H1 (cell line): ENCODE measurements around the gene TEX14. TPM values are rescaled to one million over a fixed set of nuclear protein-coding genes. Genes with fewer than 3 reads are reported as not detected.

Experiments
- CTCF ChIA-PET: fragments of 300-600 bp; sonication (Branson Sonifier 250); formaldehyde crosslinking; loops from one replicate; lab custom pipeline; 2021; ENCODE audit not compliant: partially characterized antibody; lab: Charles Lee
- POLR2A ChIA-PET: fragments of 300-600 bp; sonication (Branson Sonifier 250); formaldehyde crosslinking; loops from one replicate; lab custom pipeline; 2021; ENCODE audit warnings: inconsistent platforms; ENCODE audit not compliant: partially characterized antibody; lab: Charles Lee
- DNase-seq, 2 experiments: peaks; one replicate each; pipeline versions ENCODE4 v3.0.0 to v3.0.0-alpha.2; 2010 to 2022; ENCODE audit warnings: low spot score in 2 of 2, low read depth in 1 of 2, mixed read lengths in 1 of 2
- FAIRE-seq: peaks from 2 replicates; lab custom pipeline; 2011; peaks lifted over from hg19 to GRCh38; lab: Jason Lieb, UNC
- H2AFZ ChIP-seq: 2 replicates; pipeline ENCODE4 v1.8.1; 2012; ENCODE audit warnings: low read length, inconsistent platforms
- H2AK5ac ChIP-seq: 2 replicates; pipeline ENCODE4 v1.6.1; 2013; ENCODE audit warnings: low read depth, low read length
- H2BK120ac ChIP-seq: replicated peaks from 2 replicates; pipeline ENCODE3; 2013; ENCODE audit warnings: low read depth, low read length, inconsistent platforms
- H2BK12ac ChIP-seq: 2 replicates; pipeline ENCODE4 v1.6.1; 2013; ENCODE audit warnings: low read depth, low read length
- H2BK15ac ChIP-seq: 2 replicates; pipeline ENCODE4 v1.6.1; 2013; ENCODE audit warnings: low read length
- H2BK20ac ChIP-seq: 2 replicates; pipeline ENCODE4 v1.6.1; 2013; ENCODE audit warnings: low read length
- H2BK5ac ChIP-seq: 2 replicates; pipeline ENCODE4 v1.6.1; 2013; ENCODE audit warnings: low read depth, low read length
- H3K14ac ChIP-seq: 2 replicates; pipeline ENCODE4 v1.6.1; 2013; ENCODE audit warnings: inconsistent platforms; ENCODE audit not compliant: insufficient read length
- H3K18ac ChIP-seq: 2 replicates; pipeline ENCODE4 v1.6.1; 2013; ENCODE audit warnings: low read length; ENCODE audit errors: extremely low read depth
- H3K23ac ChIP-seq: 2 replicates; pipeline ENCODE4 v1.6.1; 2013; ENCODE audit warnings: inconsistent platforms; ENCODE audit not compliant: insufficient read length
- H3K23me2 ChIP-seq: 2 replicates; pipeline ENCODE4 v1.6.1; 2013; ENCODE audit warnings: low read depth, low read length
- H3K27ac ChIP-seq: 2 replicates; pipeline ENCODE4 v1.6.1; 2011; ENCODE audit warnings: low read depth, low read length, inconsistent platforms
- H3K27me3 ChIP-seq, 4 experiments: replicated peaks in 1 of 4; 1 replicate in 1 of 4; 2 replicates in 3 of 4; pipeline versions ENCODE4 v1.6.1 to v1.8.1; 2011 to 2013; ENCODE audit warnings: low read length in 3 of 4, mild to moderate bottlenecking in 3 of 4, inconsistent platforms in 2 of 4, mixed read lengths in 2 of 4, moderate library complexity in 1 of 4; ENCODE audit not compliant: control insufficient read depth in 3 of 4, insufficient read depth in 3 of 4; ENCODE audit errors: extremely low read depth in 1 of 4
- H3K36me3 ChIP-seq, 4 experiments: 2 replicates each; pipeline versions ENCODE4 v1.6.1 to v1.8.1; 2011 to 2013; ENCODE audit warnings: mild to moderate bottlenecking in 4 of 4, low read length in 3 of 4, moderate library complexity in 2 of 4, control low read depth in 1 of 4, inconsistent platforms in 1 of 4; ENCODE audit not compliant: insufficient read depth in 4 of 4, control insufficient read depth in 2 of 4
- H3K4ac ChIP-seq: replicated peaks from 2 replicates; pipeline ENCODE3; 2013; ENCODE audit warnings: low read length, low read depth, mixed read lengths, inconsistent platforms; ENCODE audit not compliant: insufficient read length
- H3K4me1 ChIP-seq, 4 experiments: replicated peaks in 1 of 4; 1 replicate in 1 of 4; 2 replicates in 3 of 4; pipeline versions ENCODE4 v1.6.1 to v1.8.1; 2011 to 2013; ENCODE audit warnings: low read length in 3 of 4, inconsistent platforms in 2 of 4, mixed read lengths in 1 of 4; ENCODE audit not compliant: insufficient read depth in 4 of 4, control insufficient read depth in 3 of 4
- H3K4me2 ChIP-seq, 2 experiments: 2 replicates each; pipeline versions ENCODE4 v1.6.1 to v1.8.1; 2011 to 2013; ENCODE audit warnings: low read depth in 2 of 2, low read length in 2 of 2, control low read depth in 1 of 2, inconsistent platforms in 1 of 2, mild to moderate bottlenecking in 1 of 2; ENCODE audit not compliant: insufficient read depth in 1 of 2
- H3K4me3 ChIP-seq, 4 experiments: fragments of 200-600, 300-600 bp in 1 of 4; sonication (generic), shearing (Covaris generic), sonication (Bioruptor Twin) in 1 of 4; 2 replicates each; pipeline versions ENCODE4 v1.5.1 to v1.8.1; 2011 to 2016; ENCODE audit warnings: low read length in 4 of 4, low read depth in 3 of 4, control low read depth in 2 of 4, inconsistent platforms in 2 of 4, mild to moderate bottlenecking in 2 of 4, mixed read lengths in 1 of 4, moderate library complexity in 1 of 4; ENCODE audit not compliant: insufficient read depth in 2 of 4; ENCODE audit errors: extremely low read depth in 1 of 4
- H3K56ac ChIP-seq: replicated peaks from 2 replicates; pipeline ENCODE3; 2013; ENCODE audit warnings: low read depth, mild to moderate bottlenecking, mixed read lengths, low read length, inconsistent platforms; ENCODE audit not compliant: insufficient read length
- H3K79me1 ChIP-seq: 2 replicates; pipeline ENCODE4 v1.6.1; 2013; ENCODE audit warnings: low read depth, low read length, control low read depth
- H3K79me2 ChIP-seq, 2 experiments: 2 replicates each; pipeline versions ENCODE4 v1.6.1 to v1.8.1; 2012 to 2013; ENCODE audit warnings: low read length in 2 of 2, mild to moderate bottlenecking in 2 of 2, inconsistent platforms in 1 of 2; ENCODE audit not compliant: insufficient read depth in 2 of 2, control insufficient read depth in 1 of 2
- H3K9ac ChIP-seq, 4 experiments: replicated peaks in 1 of 4; 1 replicate in 1 of 4; 2 replicates in 3 of 4; pipeline versions ENCODE4 v1.6.1 to v1.8.1; 2011 to 2013; ENCODE audit warnings: low read depth in 3 of 4, low read length in 3 of 4, control low read depth in 2 of 4, mild to moderate bottlenecking in 2 of 4, moderate library complexity in 2 of 4, inconsistent platforms in 1 of 4; ENCODE audit errors: extremely low read depth in 1 of 4
- H3K9me3 ChIP-seq, 2 experiments: 2 replicates each; pipeline versions ENCODE4 v1.6.1 to v1.8.1; 2012 to 2013; ENCODE audit warnings: mild to moderate bottlenecking in 2 of 2, moderate library complexity in 2 of 2, control low read depth in 1 of 2, inconsistent platforms in 1 of 2, low read depth in 1 of 2, low read length in 1 of 2, mixed read lengths in 1 of 2; ENCODE audit not compliant: insufficient read depth in 2 of 2
- H4K20me1 ChIP-seq, 2 experiments: replicated peaks in 1 of 2; 2 replicates each; pipeline versions ENCODE3 to v1.8.1; 2011 to 2013; ENCODE audit warnings: inconsistent platforms in 2 of 2, low read length in 2 of 2, mild to moderate bottlenecking in 1 of 2; ENCODE audit not compliant: insufficient read depth in 2 of 2, control insufficient read depth in 1 of 2
- H4K5ac ChIP-seq: 2 replicates; pipeline ENCODE4 v1.6.1; 2013; ENCODE audit warnings: low read length, low read depth, mixed read lengths, inconsistent platforms; ENCODE audit not compliant: insufficient read length
- H4K8ac ChIP-seq: 2 replicates; pipeline ENCODE4 v1.8.0; 2013; ENCODE audit warnings: mild to moderate bottlenecking, moderate library complexity, low read length, inconsistent platforms; ENCODE audit not compliant: insufficient read depth; ENCODE audit errors: extremely low read depth
- H4K91ac ChIP-seq: replicated peaks from 2 replicates; pipeline ENCODE3; 2013; ENCODE audit warnings: low read length, mixed read lengths, inconsistent platforms; ENCODE audit not compliant: insufficient read length
- ASH2L ChIP-seq: fragments of 200-600, 300-600 bp; sonication (generic); IDR thresholded peaks from one replicate; pipeline ENCODE4 v1.7.1; 2017; ENCODE audit warnings: low read length
- BACH1 ChIP-seq: IDR thresholded peaks from 2 replicates; pipeline ENCODE4 v1.6.1; 2012; ENCODE audit warnings: low read length, improper control_type of control experiment
- MAFK ChIP-seq: IDR thresholded peaks from 2 replicates; pipeline ENCODE4 v1.6.1; 2012; ENCODE audit warnings: low read depth, mild to moderate bottlenecking, improper control_type of control experiment, low read length
- NANOG ChIP-seq: IDR thresholded peaks from 2 replicates; pipeline ENCODE4 v1.6.1; 2011; ENCODE audit warnings: low read length, low read depth, mild to moderate bottlenecking, inconsistent platforms; ENCODE audit not compliant: insufficient read depth, poor library complexity, severe bottlenecking
- POLR2A ChIP-seq, 2 experiments: IDR thresholded peaks; 1 replicate in 1 of 2; 2 replicates in 1 of 2; pipeline ENCODE4 v1.6.1; 2011; ENCODE audit warnings: low read depth in 2 of 2, low read length in 2 of 2, mild to moderate bottlenecking in 2 of 2; ENCODE audit errors: control extremely low read depth in 1 of 2
- POLR2AphosphoS5 ChIP-seq: IDR thresholded peaks from 2 replicates; pipeline ENCODE4 v1.6.1; 2011; ENCODE audit warnings: low read depth, low read length
- SAP30 ChIP-seq: fragments of 300-600 bp; sonication (generic); IDR thresholded peaks from 2 replicates; pipeline ENCODE4 v1.7.1; 2012; ENCODE audit warnings: low read length, moderate library complexity, mild to moderate bottlenecking, inconsistent platforms; ENCODE audit not compliant: insufficient read depth, insufficient replicate concordance
- SIRT6 ChIP-seq: IDR thresholded peaks from one replicate; pipeline ENCODE4 v1.7.1; 2012; ENCODE audit warnings: low read length, inconsistent platforms
- TCF12 ChIP-seq: IDR thresholded peaks from 2 replicates; pipeline ENCODE4 v1.6.1; 2011; ENCODE audit warnings: low read depth, mild to moderate bottlenecking, low read length
- WGBS, 2 experiments: shearing (Covaris generic) in 1 of 2; methylation state at CpG; one replicate each; pipeline versions ENCODE4 v1.1.6 to v1.1.7; 2013 to 2015; ENCODE audit warnings: low lambda C conversion rate in 2 of 2, mixed read lengths in 2 of 2, inconsistent platforms in 1 of 2, low coverage in 1 of 2, missing lambda C conversion rate in 1 of 2; ENCODE audit not compliant: insufficient replicate concordance in 2 of 2, insufficient coverage in 1 of 2, insufficient read length in 1 of 2; ENCODE audit errors: extremely low coverage in 1 of 2, missing lambda C conversion rate in 1 of 2; 5-methylcytosine and 5-hydroxymethylcytosine counted together
- polyA plus RNA-seq, 7 experiments: library from polyadenylated mRNA; depleted of rRNA in 3 of 7; stranded (reverse) in 5 of 7; unstranded in 2 of 7; fragments of >200 nt in 5 of 7; fragments of 200-250 nt in 2 of 7; gene quantifications; 1 replicate in 5 of 7; 2 replicates in 1 of 7; 4 replicates in 1 of 7; pipeline versions ENCODE4 v1.2.1 to v1.2.3, GENCODE V29; 2011 to 2013; ENCODE audit warnings: missing spikeins in 2 of 7, mixed read lengths in 2 of 7
- total RNA-seq: library from RNA; stranded (reverse); fragmentation: NEBNext Ultra II Directional; extraction: Animal tissue kit (Norgen Biotek cat#: 25700); gene quantifications from 2 replicates; pipeline ENCODE4 v1.2.1, GENCODE V29; 2021
- TF ChIP-seq, protein P1 (sequence below): IDR thresholded peaks from 2 replicates; pipeline ENCODE4 v1.6.1; 2012; ENCODE audit warnings: low read length, inconsistent platforms
- TF ChIP-seq, protein P2 (sequence below): IDR thresholded peaks from 2 replicates; pipeline ENCODE4 v1.6.1; 2012; ENCODE audit warnings: inconsistent platforms

Gene TEX14
- total and polyA plus RNA-seq, 2 of the 8 experiments (the other 6 are each of a cell fraction or from before 2014, with no cell fraction given): 0.83 to 2.5 TPM

DNA sequence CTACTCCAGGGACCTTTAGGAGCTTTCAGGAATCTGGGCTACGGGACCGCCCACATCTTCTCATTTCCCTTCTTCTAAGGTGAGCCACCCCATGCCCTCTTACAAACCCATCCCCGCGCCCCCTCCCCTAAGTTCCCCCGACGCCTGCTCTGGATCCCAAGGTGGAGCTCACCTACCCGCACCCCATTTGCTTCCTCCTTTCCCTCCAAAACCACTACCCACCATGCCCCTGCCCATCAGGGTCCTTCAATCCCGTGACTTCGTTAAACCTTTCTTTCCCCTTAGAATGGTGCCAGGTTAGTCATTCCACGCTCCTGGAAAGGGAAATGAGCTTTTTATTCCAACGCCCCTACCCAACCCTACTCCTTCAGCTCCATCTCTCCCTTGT lies 177.1 kb downstream of the TEX14 start:
- no peak overlapping the region for H2AFZ ChIP-seq
- H3K79me2 ChIP-seq: peaks cover 0 to 26% of the 10 kb centered on the region in 2 experiments; a peak in 2 of 4 replicates
- no peak overlapping the region for H2BK20ac ChIP-seq
- no peak for DNase-seq
- H2BK12ac ChIP-seq: 0 out of 2 replicates have a peak overlapping the region, but pooled peaks have one; percentile 68
- H3K18ac ChIP-seq: peak overlapping the region; percentile 90
- H3K56ac ChIP-seq: no peak overlapping the region
- H2BK120ac ChIP-seq: no peak overlapping the region
- H3K27ac ChIP-seq: no peak overlapping the region; the same call in 1 of the 2 replicates
- peak overlapping the region; percentile 32 for H4K5ac ChIP-seq
- H3K9me3 ChIP-seq: no peaks in the 10 kb centered on the region
- peaks cover 0 to 18% (median 5%) of the 10 kb centered on the region in 4 experiments; a peak in 5 of 7 replicates for H3K4me1 ChIP-seq
- peak overlapping the region; percentile 52 to 69 for H3K4me2 ChIP-seq
- FAIRE-seq: no peak
- POLR2A ChIA-PET: interaction anchor here (0.5 to 2.9 kb wide), 25 partner anchors 9 to 1178 kb away, joined by 3 to 25 read pairs (median 4); partner anchors contain the start of genes HSF5, MKS1 and SUPT4H1
- peaks cover 2% of the 10 kb centered on the region in 2 experiments for H4K20me1 ChIP-seq
- H3K4me3 ChIP-seq: peak overlapping the region; percentile 29 to 88 (median 66)
- no peak overlapping the region for H2BK15ac ChIP-seq
- no peak overlapping the region for H4K8ac ChIP-seq
- peaks cover 15% of the 10 kb centered on the region for H3K23me2 ChIP-seq
- H3K27me3 ChIP-seq: no peaks in the 10 kb centered on the region
- CTCF ChIA-PET: interaction anchor here (0.6 to 1.1 kb wide), 3 partner anchors 56 to 315 kb away, joined by 3 to 4 read pairs (median 3); no protein-coding TSS in a partner anchor
- peak overlapping the region in 2 of 4 experiments; percentile 0 to 58; a peak in 1 of 7 replicates for H3K9ac ChIP-seq
- H3K36me3 ChIP-seq: peaks cover 14 to 27% (median 22%) of the 10 kb centered on the region in 4 experiments; a peak in 7 of 8 replicates
- H3K79me1 ChIP-seq: peaks cover 4% of the 10 kb centered on the region
- H2AK5ac ChIP-seq: no peak overlapping the region
- peak overlapping the region; percentile 8 for H4K91ac ChIP-seq
- H3K14ac ChIP-seq: no peak overlapping the region
- H3K4ac ChIP-seq: no peak overlapping the region
- 15% methylated on average over 8 of the region's 11 CpGs; no CpG with 5 or more reads in 1 of the 2 experiments for WGBS, 2 experiments
- no peak overlapping the region for H3K23ac ChIP-seq
- peak overlapping the region; percentile 88; the same call in 1 of the 2 replicates for H2BK5ac ChIP-seq
- TF ChIP-seq SIRT6: no peak
- TF ChIP-seq NANOG: no peak
- TF ChIP-seq, protein P1, sequence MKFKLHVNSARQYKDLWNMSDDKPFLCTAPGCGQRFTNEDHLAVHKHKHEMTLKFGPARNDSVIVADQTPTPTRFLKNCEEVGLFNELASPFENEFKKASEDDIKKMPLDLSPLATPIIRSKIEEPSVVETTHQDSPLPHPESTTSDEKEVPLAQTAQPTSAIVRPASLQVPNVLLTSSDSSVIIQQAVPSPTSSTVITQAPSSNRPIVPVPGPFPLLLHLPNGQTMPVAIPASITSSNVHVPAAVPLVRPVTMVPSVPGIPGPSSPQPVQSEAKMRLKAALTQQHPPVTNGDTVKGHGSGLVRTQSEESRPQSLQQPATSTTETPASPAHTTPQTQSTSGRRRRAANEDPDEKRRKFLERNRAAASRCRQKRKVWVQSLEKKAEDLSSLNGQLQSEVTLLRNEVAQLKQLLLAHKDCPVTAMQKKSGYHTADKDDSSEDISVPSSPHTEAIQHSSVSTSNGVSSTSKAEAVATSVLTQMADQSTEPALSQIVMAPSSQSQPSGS: no peak
- peak; percentile 2 for TF ChIP-seq ASH2L
- TF ChIP-seq MAFK: no peak
- TF ChIP-seq POLR2A (IDR thresholded peaks at IDR 0.05; ENCODE audit: control extremely low read depth in 1 of 2, low read depth in 2 of 2, low read length in 2 of 2): no peak
- TF ChIP-seq, protein P2, sequence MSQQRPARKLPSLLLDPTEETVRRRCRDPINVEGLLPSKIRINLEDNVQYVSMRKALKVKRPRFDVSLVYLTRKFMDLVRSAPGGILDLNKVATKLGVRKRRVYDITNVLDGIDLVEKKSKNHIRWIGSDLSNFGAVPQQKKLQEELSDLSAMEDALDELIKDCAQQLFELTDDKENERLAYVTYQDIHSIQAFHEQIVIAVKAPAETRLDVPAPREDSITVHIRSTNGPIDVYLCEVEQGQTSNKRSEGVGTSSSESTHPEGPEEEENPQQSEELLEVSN: peak; percentile 88
- no peak for TF ChIP-seq BACH1
- no peak for TF ChIP-seq SAP30
- 0 out of 2 replicates have a peak, but pooled peaks have one; percentile 26 for TF ChIP-seq TCF12
- peak; percentile 1; the same call in 1 of the 2 replicates for TF ChIP-seq POLR2AphosphoS5
